BLaER1 treated with 17β-estradiol and CSF1 and Interleukin-3, amounts not matched to agents 10 nM and 100 nM (cell line): ENCODE data around the gene MINDY1.
A peak's percentile ranks its signal among the peaks of the same experiment; 100 is the strongest.

Experiments used
- H3K27ac ChIP-seq, 11 experiments: shearing (Covaris generic); formaldehyde crosslinking; 2 replicates each; pipeline ENCODE4 v1.8.1; 2022
- H3K27me3 ChIP-seq, 11 experiments: shearing (Covaris generic); formaldehyde crosslinking; 2 replicates each; pipeline ENCODE4 v1.8.1; 2022
- H3K36me3 ChIP-seq, 11 experiments: shearing (Covaris generic); formaldehyde crosslinking; 2 replicates each; pipeline ENCODE4 v1.8.1; 2022
- H3K4me1 ChIP-seq, 10 experiments: shearing (Covaris generic); formaldehyde crosslinking; 2 replicates each; pipeline ENCODE4 v1.8.1; 2022
- H3K4me2 ChIP-seq, 11 experiments: shearing (Covaris generic); formaldehyde crosslinking; 2 replicates each; pipeline ENCODE4 v1.8.1; 2022
- H3K4me3 ChIP-seq, 10 experiments: shearing (Covaris generic); formaldehyde crosslinking; 2 replicates each; pipeline ENCODE4 v1.8.1; 2022
- H3K9ac ChIP-seq, 11 experiments: shearing (Covaris generic); formaldehyde crosslinking; 2 replicates each; pipeline ENCODE4 v1.8.1; 2022
- H3K9me3 ChIP-seq, 11 experiments: shearing (Covaris generic); formaldehyde crosslinking; replicated peaks in 1 of 11; 2 replicates each; pipeline ENCODE4 v1.8.1; 2022
- H4K20me1 ChIP-seq, 11 experiments: shearing (Covaris generic); formaldehyde crosslinking; 2 replicates each; pipeline ENCODE4 v1.8.1; 2022
- Cebpa-rat ChIP-seq, 11 experiments: shearing (Covaris generic); IDR thresholded peaks; 2 replicates each; pipeline ENCODE4 v1.8.1; 2022

MINDY1 gene

DNA sequence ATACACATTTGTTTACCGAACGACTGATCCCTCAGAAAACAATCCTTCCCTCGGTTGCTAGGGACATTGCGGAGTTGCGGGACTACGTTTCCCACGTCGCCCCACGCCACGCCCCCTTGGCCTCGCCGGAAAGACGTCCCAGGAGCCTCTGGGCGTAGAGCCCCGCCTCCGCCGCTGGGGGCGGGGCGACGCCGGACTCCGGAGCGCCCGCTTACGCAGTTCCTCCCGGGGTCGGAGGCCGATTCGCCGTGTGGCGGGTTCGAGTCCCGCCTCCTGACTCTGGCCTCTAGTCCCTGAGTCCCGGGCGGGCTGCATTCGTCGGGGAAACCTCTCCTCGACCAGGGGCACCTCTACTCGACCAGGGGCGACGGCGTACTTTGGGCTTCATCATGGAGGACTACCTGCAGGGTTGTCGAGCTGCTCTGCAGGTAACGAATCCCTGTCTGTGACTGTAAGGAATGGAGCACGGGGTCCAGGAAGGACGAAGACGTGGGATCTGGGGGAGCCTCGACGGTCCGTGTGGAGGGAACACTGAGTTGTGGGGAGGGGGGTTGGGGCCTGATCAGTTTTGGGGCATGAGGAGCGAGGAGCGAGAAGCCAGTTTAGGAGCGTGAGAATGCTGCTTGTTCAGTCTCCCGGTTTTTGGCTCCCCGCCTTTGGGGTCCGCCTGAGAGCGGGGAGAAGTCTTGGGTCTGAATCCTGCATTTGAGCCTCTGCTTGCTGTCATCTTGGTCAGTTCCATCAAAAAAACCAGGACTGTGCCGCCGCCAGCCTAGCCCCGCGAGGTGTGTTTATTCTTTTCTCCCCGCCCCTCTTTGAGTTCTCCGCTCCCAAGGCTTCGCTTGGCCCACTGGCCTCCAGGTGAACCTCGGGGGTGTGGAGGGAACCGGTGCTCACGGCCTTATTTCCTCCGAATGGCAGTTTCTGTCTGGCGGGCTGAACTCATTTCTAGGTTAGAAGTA, 1.8 kb upstream of the MINDY1 start, which contains the start of gene PRUNE1:
Gene PRUNE1, plus strand, starts transcription at position 206 of the 962 bp plus-strand sequence. Its CDS starts 184 bp downstream, at position 390.
- peak within 1 kb of the TSS; percentile 83 to 97 (median 94) for H3K4me2 ChIP-seq
- H3K9me3 ChIP-seq = no peaks in the 10 kb centered on the region
- peaks cover 0 to 8% (median 0%) of the 10 kb centered on the region in 11 experiments; a peak in 2 of 22 replicates for H3K36me3 ChIP-seq
- peak within 1 kb of the TSS; percentile 68 to 90 (median 80) for H3K27ac ChIP-seq
- H4K20me1 ChIP-seq = peaks cover 0 to 7% (median 0%) of the 10 kb centered on the region in 11 experiments; a peak in 1 of 22 replicates
- TF ChIP-seq Cebpa-rat (IDR thresholded peaks at IDR 0.05) = no peak
- peaks cover 83 to 93% (median 90%) of the 10 kb centered on the region in 10 experiments for H3K4me1 ChIP-seq
- H3K9ac ChIP-seq = peak within 1 kb of the TSS; percentile 73 to 87 (median 83)
- no peaks in the 10 kb centered on the region for H3K27me3 ChIP-seq
- H3K4me3 ChIP-seq = peak within 1 kb of the TSS; percentile 68 to 83 (median 77)

DNA sequence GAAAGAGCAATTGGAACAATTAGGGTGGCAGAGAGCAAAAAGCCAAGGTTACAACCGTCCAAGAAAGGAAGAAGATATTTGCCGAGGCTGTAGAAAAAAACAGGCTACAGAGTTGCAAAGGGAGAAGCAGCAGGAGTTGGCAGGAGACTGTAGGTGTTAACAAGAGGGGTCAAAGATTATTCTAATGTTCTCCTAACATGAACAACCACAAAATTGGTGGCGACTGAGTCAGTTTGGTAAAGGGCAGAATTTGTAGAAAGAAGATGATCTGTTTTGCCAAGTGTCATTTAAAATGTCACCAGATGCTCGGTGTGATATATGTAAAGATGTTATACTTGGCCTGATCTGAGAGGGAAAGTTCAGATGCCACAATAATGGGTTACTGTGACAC, 1.1 kb upstream of the MINDY1 start:
- peaks cover 0 to 2% (median 0%) of the 10 kb centered on the region in 11 experiments; a peak in 1 of 22 replicates for H4K20me1 ChIP-seq
- TF ChIP-seq Cebpa-rat (IDR thresholded peaks at IDR 0.05) = no peak
- peaks cover 83 to 93% (median 90%) of the 10 kb centered on the region in 10 experiments for H3K4me1 ChIP-seq
- H3K36me3 ChIP-seq = peaks cover 0 to 8% (median 0%) of the 10 kb centered on the region in 11 experiments; a peak in 2 of 22 replicates
- no peaks in the 10 kb centered on the region for H3K27me3 ChIP-seq
- peak overlapping the region in 10 of 11 experiments; percentile 68 to 90 (median 81); a peak in 19 of 22 replicates for H3K27ac ChIP-seq
- peak overlapping the region; percentile 83 to 97 (median 93) for H3K4me2 ChIP-seq
- peak overlapping the region; percentile 68 to 83 (median 77); a peak in 18 of 20 replicates for H3K4me3 ChIP-seq
- no peaks in the 10 kb centered on the region for H3K9me3 ChIP-seq
- H3K9ac ChIP-seq = peak overlapping the region; percentile 7 to 87 (median 82); a peak in 16 of 22 replicates

DNA sequence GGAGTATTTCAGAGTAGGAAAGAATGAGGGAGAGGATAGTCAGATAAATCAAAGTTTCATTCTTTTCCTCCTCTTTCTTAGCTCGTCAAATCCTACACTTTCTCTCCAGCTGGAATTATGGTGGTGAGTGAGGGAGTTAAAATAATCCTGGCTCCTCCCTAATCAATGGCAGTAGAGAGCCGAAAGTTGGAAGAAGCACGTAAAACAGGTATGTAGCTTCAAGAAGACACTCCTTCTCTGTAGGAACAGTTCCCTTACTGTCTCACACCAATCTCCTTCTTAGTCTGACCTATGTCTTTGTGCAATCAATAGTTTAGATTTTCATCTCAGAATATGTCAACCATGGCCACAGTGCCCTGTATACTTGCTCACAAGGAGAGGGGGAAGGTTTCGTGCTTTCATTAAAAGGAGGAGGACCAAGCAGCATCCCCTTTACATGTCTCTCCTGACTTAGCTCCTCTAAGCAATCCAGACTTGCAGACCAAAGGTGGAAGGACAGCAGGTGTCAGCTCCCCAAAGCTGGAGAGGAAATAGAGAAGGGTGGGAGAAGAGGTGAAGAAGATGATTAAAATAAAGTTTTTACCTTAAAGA, 878 bp downstream of the MINDY1 start:
- Histone ChIP-seq H3K27ac (peak overlapping the region; percentile 63 to 90 (median 82); a peak in 21 of 22 replicates), H3K4me2 (peak overlapping the region; percentile 83 to 97 (median 93)), H3K4me1 (peaks cover 78 to 93% (median 87%) of the 10 kb centered on the region in 10 experiments), H3K4me3 (peak overlapping the region; percentile 63 to 76 (median 68)), H3K27me3 (no peaks in the 10 kb centered on the region), H3K9ac (peak overlapping the region; percentile 75 to 87 (median 82)), H3K9me3 (no peaks in the 10 kb centered on the region), H4K20me1 (peaks cover 0 to 10% (median 0%) of the 10 kb centered on the region in 11 experiments; a peak in 2 of 22 replicates), H3K36me3 (peaks cover 0 to 27% (median 12%) of the 10 kb centered on the region in 11 experiments; a peak in 12 of 22 replicates)
- no peak for TF ChIP-seq Cebpa-rat (IDR thresholded peaks at IDR 0.05)

DNA sequence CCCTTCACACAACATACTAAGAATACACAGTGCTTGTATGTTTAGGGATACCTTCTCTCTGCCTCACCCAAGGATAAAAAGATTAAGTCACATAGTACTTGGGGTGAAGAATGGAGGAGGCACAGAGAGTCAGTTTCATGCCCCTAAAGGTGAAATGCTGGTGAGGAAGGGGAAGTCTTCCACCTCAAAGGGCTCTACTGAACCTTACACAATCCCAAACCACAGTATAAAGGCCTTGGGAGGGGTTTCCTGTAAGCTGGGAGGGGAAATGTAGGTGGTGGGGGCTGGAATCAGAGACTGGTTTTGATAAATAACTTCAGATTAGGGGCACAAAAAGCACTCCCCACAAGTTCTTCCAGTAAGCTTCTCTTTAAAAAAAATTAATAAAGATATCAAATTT, 3.5 kb downstream of the MINDY1 start:
- Histone ChIP-seq H3K27me3 (no peaks in the 10 kb centered on the region), H3K9ac (peak overlapping the region; percentile 25 to 84 (median 63); a peak in 19 of 22 replicates), H4K20me1 (peaks cover 0 to 10% (median 0%) of the 10 kb centered on the region in 11 experiments; a peak in 2 of 22 replicates), H3K4me3 (peak overlapping the region in 9 of 10 experiments; percentile 5 to 76 (median 50); a peak in 15 of 20 replicates), H3K9me3 (no peaks in the 10 kb centered on the region), H3K4me2 (peak overlapping the region; percentile 83 to 97 (median 93)), H3K36me3 (peaks cover 9 to 45% (median 25%) of the 10 kb centered on the region in 11 experiments), H3K4me1 (peaks cover 70 to 92% (median 87%) of the 10 kb centered on the region in 10 experiments), H3K27ac (peak overlapping the region in 10 of 11 experiments; percentile 33 to 85 (median 70); a peak in 19 of 22 replicates)
- TF ChIP-seq Cebpa-rat (IDR thresholded peaks at IDR 0.05) = peak in 1 of 11 experiments; percentile 29; a peak in 1 of 22 replicates

DNA sequence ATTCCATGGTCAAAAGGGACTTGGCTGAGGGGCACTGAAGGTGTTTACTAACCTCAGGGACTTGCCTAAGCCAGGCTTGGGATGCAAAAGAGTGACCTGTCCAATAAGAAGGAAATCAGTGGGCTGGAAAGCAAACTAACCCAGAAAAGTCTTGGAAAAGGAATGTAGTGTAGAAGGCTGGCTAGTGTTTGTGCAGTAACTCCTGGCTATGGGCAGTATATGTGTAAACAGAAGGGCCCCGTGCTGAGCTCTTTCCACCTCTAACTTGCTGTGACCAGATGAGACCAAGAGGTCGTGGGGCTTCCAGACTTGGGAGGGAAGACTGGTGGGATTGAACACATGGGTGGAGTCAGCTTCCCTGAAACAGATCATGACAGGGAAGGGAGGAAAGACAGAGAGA, 4.1 kb downstream of the MINDY1 start:
- Histone ChIP-seq H3K27ac (peak overlapping the region in 10 of 11 experiments; percentile 33 to 85 (median 70); a peak in 19 of 22 replicates), H3K27me3 (no peaks in the 10 kb centered on the region), H3K36me3 (peaks cover 15 to 51% (median 29%) of the 10 kb centered on the region in 11 experiments), H3K9ac (peak overlapping the region in 9 of 11 experiments; percentile 24 to 82 (median 63); a peak in 15 of 22 replicates), H3K4me1 (peaks cover 66 to 87% (median 83%) of the 10 kb centered on the region in 10 experiments), H3K4me3 (peak overlapping the region in 6 of 10 experiments; percentile 49 to 76 (median 70); a peak in 10 of 20 replicates), H4K20me1 (peaks cover 0 to 10% (median 0%) of the 10 kb centered on the region in 11 experiments; a peak in 2 of 22 replicates), H3K9me3 (no peaks in the 10 kb centered on the region), H3K4me2 (peak overlapping the region; percentile 83 to 97 (median 93))
- TF ChIP-seq Cebpa-rat (IDR thresholded peaks at IDR 0.05) = no peak

DNA sequence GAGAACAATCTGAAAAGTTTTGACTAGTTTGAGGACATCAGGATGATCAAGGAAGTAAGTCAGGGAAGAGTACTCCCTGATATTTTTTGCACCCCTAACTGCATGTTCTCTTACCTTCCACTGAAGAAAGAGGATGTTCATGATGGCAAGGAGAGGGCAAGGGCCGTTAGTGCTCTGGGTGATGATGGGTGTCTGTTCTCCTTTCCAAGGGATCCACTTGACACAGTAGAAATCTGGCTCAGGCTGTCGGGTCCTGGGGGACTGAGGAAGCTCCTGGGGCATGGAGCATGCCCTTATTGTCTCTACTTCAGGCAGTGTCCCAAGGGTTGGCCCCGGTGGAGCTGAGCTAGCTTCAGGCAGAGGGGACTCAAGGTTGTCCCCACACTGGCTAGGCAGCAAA, 4.7 kb downstream of the MINDY1 start:
- H4K20me1 ChIP-seq = peaks cover 0 to 10% (median 0%) of the 10 kb centered on the region in 11 experiments; a peak in 2 of 22 replicates

DNA sequence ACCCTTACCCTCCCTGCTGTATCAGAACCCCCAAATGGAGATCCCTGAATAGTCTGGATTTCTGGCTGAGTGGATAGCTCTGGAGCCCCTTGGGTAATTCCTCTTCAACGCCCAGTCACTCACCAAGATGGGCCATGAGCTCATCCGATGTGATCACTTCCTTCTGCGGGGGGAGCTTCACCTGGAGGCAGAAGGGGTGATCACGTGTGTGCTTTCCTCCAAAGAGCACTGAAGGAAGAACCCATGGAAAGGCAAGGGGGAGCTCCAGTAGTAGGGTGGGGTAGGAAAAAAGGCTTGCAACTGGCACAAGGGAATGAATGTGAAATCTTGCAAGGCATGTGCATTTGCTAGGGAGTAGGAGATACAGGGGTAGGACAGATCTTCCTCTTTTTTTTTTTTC, 5.1 kb downstream of the MINDY1 start:
- Histone ChIP-seq H3K9ac (peak overlapping the region in 1 of 11 experiments; percentile 82; a peak in 1 of 22 replicates), H3K9me3 (no peaks in the 10 kb centered on the region), H3K4me3 (no peak overlapping the region), H3K4me2 (peak overlapping the region in 8 of 11 experiments; percentile 83 to 97 (median 92); a peak in 16 of 22 replicates), H3K36me3 (peaks cover 25 to 61% (median 39%) of the 10 kb centered on the region in 11 experiments), H4K20me1 (peaks cover 0 to 10% (median 0%) of the 10 kb centered on the region in 11 experiments; a peak in 2 of 22 replicates), H3K27me3 (no peaks in the 10 kb centered on the region), H3K4me1 (peaks cover 57 to 78% (median 74%) of the 10 kb centered on the region in 10 experiments), H3K27ac (peak overlapping the region in 8 of 11 experiments; percentile 33 to 85 (median 74); a peak in 14 of 22 replicates)
- TF ChIP-seq Cebpa-rat (IDR thresholded peaks at IDR 0.05) = no peak

More for the DNA sequence above, 4.7 kb downstream of the MINDY1 start:
- peak overlapping the region in 9 of 11 experiments; percentile 33 to 85 (median 71); a peak in 18 of 22 replicates for H3K27ac ChIP-seq
- H3K4me2 ChIP-seq = peak overlapping the region; percentile 83 to 97 (median 93); a peak in 21 of 22 replicates
- peaks cover 21 to 57% (median 35%) of the 10 kb centered on the region in 11 experiments for H3K36me3 ChIP-seq
- no peaks in the 10 kb centered on the region for H3K9me3 ChIP-seq
- no peak for TF ChIP-seq Cebpa-rat (IDR thresholded peaks at IDR 0.05)
- peak overlapping the region in 4 of 10 experiments; percentile 67 to 76 (median 73); a peak in 3 of 20 replicates for H3K4me3 ChIP-seq
- peaks cover 60 to 81% (median 77%) of the 10 kb centered on the region in 10 experiments for H3K4me1 ChIP-seq
- peak overlapping the region in 4 of 11 experiments; percentile 24 to 82 (median 67); a peak in 3 of 22 replicates for H3K9ac ChIP-seq
- H3K27me3 ChIP-seq = no peaks in the 10 kb centered on the region

DNA sequence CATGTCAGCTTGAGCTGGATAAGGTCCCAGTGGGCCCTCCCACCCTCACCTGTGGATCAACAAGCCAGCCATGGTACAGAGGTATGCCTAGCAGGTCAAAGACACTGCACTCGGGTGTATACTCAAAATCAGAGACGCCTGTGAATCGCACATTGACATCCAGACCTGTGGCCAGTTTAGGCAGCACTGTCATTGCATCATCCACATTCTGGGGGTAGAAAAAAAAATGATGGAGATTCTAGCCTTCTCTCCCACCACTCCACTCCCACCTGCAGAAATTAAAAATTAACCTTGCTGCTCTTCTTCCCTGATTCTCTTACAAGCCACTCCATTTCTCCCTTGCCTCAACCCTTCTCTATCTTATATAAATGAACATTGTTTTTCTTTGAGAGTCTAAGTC, 6.3 kb downstream of the MINDY1 start:
- H3K27ac ChIP-seq = no peak overlapping the region; a peak in 1 of 22 replicates
- H3K4me3 ChIP-seq = no peak overlapping the region
- no peaks in the 10 kb centered on the region for H3K27me3 ChIP-seq
- no peak overlapping the region for H3K9ac ChIP-seq
- peaks cover 0 to 10% (median 0%) of the 10 kb centered on the region in 11 experiments; a peak in 2 of 22 replicates for H4K20me1 ChIP-seq
- 0 out of 22 replicates have a peak, but pooled peaks of 1 of the 11 experiments have one; percentile 30 for TF ChIP-seq Cebpa-rat (IDR thresholded peaks at IDR 0.05)
- H3K4me1 ChIP-seq = peaks cover 46 to 77% (median 68%) of the 10 kb centered on the region in 10 experiments
- peaks cover 25 to 62% (median 42%) of the 10 kb centered on the region in 11 experiments for H3K36me3 ChIP-seq
- H3K9me3 ChIP-seq = no peaks in the 10 kb centered on the region
- peak overlapping the region in 6 of 11 experiments; percentile 65 to 97 (median 92); a peak in 12 of 22 replicates for H3K4me2 ChIP-seq
